Osteoblast (primary cell): ENCODE results near the gene CLDN20. TPM values are rescaled to one million over a fixed set of nuclear protein-coding genes. Genes with fewer than 3 reads are reported as not detected.
"Not testable (repeated sequence)": the region's sequence is repeated elsewhere in the genome, so short reads cannot be mapped to it uniquely, and the experiment has no call there.

Experiments used
- DNase-seq: peaks from one replicate; pipeline ENCODE4 v3.0.0; 2011; ENCODE audit warnings: low spot score, mixed read lengths; ENCODE audit not compliant: insufficient read length; ENCODE audit errors: missing footprints
- H2AFZ ChIP-seq: 2 replicates; pipeline ENCODE4 v1.6.0; 2011; ENCODE audit warnings: mild to moderate bottlenecking, low read length
- H3K27ac ChIP-seq: 2 replicates; pipeline ENCODE4 v1.5.1; 2011; ENCODE audit warnings: mild to moderate bottlenecking, low read depth, low read length, moderate library complexity
- H3K27me3 ChIP-seq: 2 replicates; pipeline ENCODE4 v1.6.0; 2012; ENCODE audit warnings: mild to moderate bottlenecking, control low read depth, inconsistent platforms, low read length, moderate library complexity; ENCODE audit not compliant: insufficient read depth
- H3K36me3 ChIP-seq: 2 replicates; pipeline ENCODE4 v1.5.1; 2011; ENCODE audit warnings: mild to moderate bottlenecking, low read length, control low read depth, moderate library complexity; ENCODE audit not compliant: insufficient read depth
- H3K4me1 ChIP-seq: 2 replicates; pipeline ENCODE4 v1.5.1; 2011; ENCODE audit warnings: mild to moderate bottlenecking, low read length, control low read depth, moderate library complexity; ENCODE audit not compliant: insufficient read depth
- H3K4me2 ChIP-seq: 2 replicates; pipeline ENCODE4 v1.6.0; 2011; ENCODE audit warnings: mild to moderate bottlenecking, low read length; ENCODE audit not compliant: insufficient read depth
- H3K4me3 ChIP-seq: fragments of 200-600 bp; sonication (generic); 3 replicates; pipeline ENCODE4 v1.5.1; 2012; ENCODE audit warnings: mild to moderate bottlenecking, low read length, inconsistent platforms; ENCODE audit not compliant: insufficient read depth
- H3K79me2 ChIP-seq: 2 replicates; pipeline ENCODE4 v1.6.0; 2012; ENCODE audit warnings: mild to moderate bottlenecking, low read length, control low read depth, inconsistent platforms; ENCODE audit not compliant: insufficient read depth
- H3K9me3 ChIP-seq: 2 replicates; pipeline ENCODE4 v1.5.1; 2011; ENCODE audit warnings: low read depth, low read length, control low read depth
- H4K20me1 ChIP-seq: 2 replicates; pipeline ENCODE4 v1.6.0; 2012; ENCODE audit warnings: mild to moderate bottlenecking, low read length, control low read depth; ENCODE audit not compliant: insufficient read depth
- CTCF ChIP-seq: IDR thresholded peaks from 2 replicates; pipeline ENCODE4 v1.5.1; 2011; ENCODE audit warnings: mild to moderate bottlenecking, low read depth, low read length, moderate library complexity; ENCODE audit errors: extremely low read depth
- total RNA-seq: library from RNA; depleted of rRNA; stranded (reverse); fragments of >200 nt; gene quantifications from 2 replicates; pipeline ENCODE4 v1.2.3, GENCODE V29; 2012

CLDN20 gene
- total RNA-seq, 1 donor, result not detected

- no peak for DNase-seq
- peaks cover 32% of the 10 kb centered on the region for H3K36me3 ChIP-seq
- no peak overlapping the region for H3K4me3 ChIP-seq
- H3K9me3 ChIP-seq, result no peaks in the 10 kb centered on the region
- peaks cover 11% of the 10 kb centered on the region for H3K4me1 ChIP-seq
- peak overlapping the region; percentile 27 for H3K27ac ChIP-seq
- H3K79me2 ChIP-seq, result peaks cover 49% of the 10 kb centered on the region
- H3K27me3 ChIP-seq, result no peaks in the 10 kb centered on the region
- H4K20me1 ChIP-seq, result no peaks in the 10 kb centered on the region
- TF ChIP-seq CTCF, result no peak
- H2AFZ ChIP-seq, result no peak overlapping the region
- H3K4me2 ChIP-seq, result no peak overlapping the region
Observed at GRCh38 chr6:155310596-155310995, 46.8 kb downstream of the CLDN20 start.

GRCh38 chr6:155311086-155311485 is 47.3 kb downstream of the CLDN20 start:
- H4K20me1 ChIP-seq, result no peaks in the 10 kb centered on the region
- DNase-seq, result no peak
- H3K27me3 ChIP-seq, result no peaks in the 10 kb centered on the region
- peaks cover 48% of the 10 kb centered on the region for H3K79me2 ChIP-seq
- no peak overlapping the region for H3K27ac ChIP-seq
- peaks cover 32% of the 10 kb centered on the region for H3K36me3 ChIP-seq
- H3K4me3 ChIP-seq, result no peak overlapping the region
- no peak overlapping the region for H2AFZ ChIP-seq
- no peaks in the 10 kb centered on the region for H3K9me3 ChIP-seq
- H3K4me1 ChIP-seq, result peaks cover 12% of the 10 kb centered on the region
- TF ChIP-seq CTCF, result no peak
- H3K4me2 ChIP-seq, result no peak overlapping the region

GRCh38 chr6:155311583-155311982 is 47.8 kb downstream of the CLDN20 start:
- no peak for TF ChIP-seq CTCF
- Histone ChIP-seq H3K27ac (no peak overlapping the region), H2AFZ (no peak overlapping the region), H3K4me1 (peaks cover 12% of the 10 kb centered on the region), H3K79me2 (peaks cover 47% of the 10 kb centered on the region), H3K4me3 (no peak overlapping the region), H4K20me1 (no peaks in the 10 kb centered on the region), H3K36me3 (peaks cover 32% of the 10 kb centered on the region), H3K27me3 (no peaks in the 10 kb centered on the region), H3K9me3 (no peaks in the 10 kb centered on the region), H3K4me2 (no peak overlapping the region)
- DNase-seq, result no peak

GRCh38 chr6:155312950-155313349 is 49.1 kb downstream of the CLDN20 start:
- peaks cover 12% of the 10 kb centered on the region for H3K4me1 ChIP-seq
- not testable (repeated sequence) for H3K9me3 ChIP-seq, H3K27ac ChIP-seq, H3K27me3 ChIP-seq, DNase-seq, H3K4me3 ChIP-seq, H2AFZ ChIP-seq, H4K20me1 ChIP-seq
- peaks cover 20% of the 10 kb centered on the region for H3K36me3 ChIP-seq
- peaks cover 37% of the 10 kb centered on the region for H3K79me2 ChIP-seq
- H3K4me2 ChIP-seq, result peak overlapping the region; percentile 97
